Brain microvascular endothelial cell (primary cell): ENCODE measurements around the gene SHKBP1.
A peak's percentile ranks its signal among the peaks of the same experiment; 100 is the strongest.

Source experiments
- DNase-seq: peaks from one replicate; pipeline ENCODE4 v3.0.0-alpha.2; 2020
- H3K27ac ChIP-seq: fragments of 250-450 bp; sonication (Bioruptor Pico); 2 replicates; pipeline ENCODE4 v1.5.1; 2020; ENCODE audit warnings: mild to moderate bottlenecking, moderate library complexity
- H3K27me3 ChIP-seq: fragments of 250-450 bp; sonication (Bioruptor Pico); replicated peaks from 2 replicates; pipeline ENCODE4 v1.5.1; 2020; ENCODE audit warnings: mild to moderate bottlenecking
- H3K36me3 ChIP-seq: fragments of 250-450 bp; sonication (Bioruptor Pico); replicated peaks from 2 replicates; pipeline ENCODE4 v1.5.1; 2020; ENCODE audit warnings: mild to moderate bottlenecking
- H3K4me3 ChIP-seq: 2 replicates; pipeline ENCODE4 v1.5.1; 2011; ENCODE audit warnings: low read depth, mild to moderate bottlenecking, control low read depth, low read length, moderate library complexity
- CTCF ChIP-seq: IDR thresholded peaks from 2 replicates; pipeline ENCODE4 v1.5.1; 2011; ENCODE audit warnings: low read depth, mild to moderate bottlenecking, moderate library complexity, low read length, control low read depth, inconsistent platforms; ENCODE audit errors: missing control alignments
- in situ Hi-C: cut with HindIII; loops from 2 replicates; pipeline ENCODE4 v1.10.0; 2017; ENCODE audit warnings: low sequenced_read_pairs, low pct_ligation_motif_present

SHKBP1 gene

DNA sequence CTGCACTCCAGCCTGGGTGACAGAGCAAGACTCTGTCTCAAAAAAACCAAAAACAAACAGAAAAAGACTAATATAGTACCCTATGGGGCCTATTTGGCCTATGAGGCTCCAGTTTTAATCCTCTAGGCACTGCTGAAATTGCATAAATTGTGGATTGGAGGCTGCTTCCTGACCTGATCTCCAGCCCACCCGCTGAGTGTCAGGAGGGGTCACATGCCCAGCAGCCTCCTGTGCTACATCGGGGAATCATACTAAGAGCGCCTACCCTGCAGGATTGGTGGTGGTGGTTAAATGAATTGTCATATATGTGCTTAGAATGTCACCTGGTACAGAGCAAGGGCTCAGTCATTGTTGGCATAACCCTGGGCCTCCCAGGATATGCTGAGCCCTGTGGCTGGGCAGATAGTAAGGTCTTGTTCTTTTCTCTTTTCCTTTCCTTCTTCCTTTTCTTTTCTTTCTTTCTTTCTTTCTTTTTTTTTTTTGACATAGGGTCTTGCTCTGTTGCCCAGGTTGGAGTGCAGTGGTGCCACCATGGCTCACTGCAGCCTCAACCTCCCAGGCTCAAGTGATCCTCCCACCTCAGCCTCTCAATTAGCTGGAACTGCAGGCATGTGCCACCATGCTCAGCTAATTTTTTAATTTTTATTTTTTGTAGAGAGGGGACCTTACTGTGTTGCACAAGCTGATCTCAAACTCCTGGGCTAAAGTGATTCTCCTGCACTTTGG, 55.8 kb downstream of the SHKBP1 start:
- in situ Hi-C loops = no loop called here
- H3K27ac ChIP-seq = no peak overlapping the region
- H3K36me3 ChIP-seq = no peaks in the 10 kb centered on the region
- no peak overlapping the region for H3K4me3 ChIP-seq
- no peak for DNase-seq
- H3K27me3 ChIP-seq = no peaks in the 10 kb centered on the region
- TF ChIP-seq CTCF = no peak

DNA sequence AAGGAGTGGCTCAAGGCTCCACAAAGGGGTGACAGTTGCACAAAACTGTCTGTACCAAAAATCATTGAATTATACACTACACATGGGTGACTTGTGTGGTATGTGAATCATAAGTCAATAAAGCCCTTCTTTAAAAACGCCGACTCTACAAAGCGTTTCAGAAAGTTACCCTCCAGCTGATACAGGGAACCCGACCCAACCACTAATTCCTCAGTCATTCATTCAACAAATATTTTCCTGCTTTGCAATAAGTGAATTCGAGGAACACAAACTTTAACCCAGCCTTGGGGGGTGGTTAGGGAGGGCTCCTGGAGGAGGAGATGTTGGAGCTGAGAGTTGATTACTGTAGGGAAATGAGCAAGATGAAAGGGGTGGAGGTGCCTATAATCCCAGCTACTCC, 56.5 kb downstream of the SHKBP1 start:
- no peak for TF ChIP-seq CTCF
- H3K36me3 ChIP-seq = no peaks in the 10 kb centered on the region
- in situ Hi-C loops = no loop called here
- no peaks in the 10 kb centered on the region for H3K27me3 ChIP-seq
- peak; percentile 47 for DNase-seq
- no peak overlapping the region for H3K27ac ChIP-seq
- no peak overlapping the region for H3K4me3 ChIP-seq

- no peak overlapping the region for H3K27ac ChIP-seq
- H3K4me3 ChIP-seq = no peak overlapping the region
- DNase-seq = no peak
- TF ChIP-seq CTCF = no peak
- no peaks in the 10 kb centered on the region for H3K27me3 ChIP-seq
- no peaks in the 10 kb centered on the region for H3K36me3 ChIP-seq
- in situ Hi-C loops = no loop called here
Observed at GRCh38 chr19:40638327-40638726, 61.7 kb downstream of the SHKBP1 start.

DNA sequence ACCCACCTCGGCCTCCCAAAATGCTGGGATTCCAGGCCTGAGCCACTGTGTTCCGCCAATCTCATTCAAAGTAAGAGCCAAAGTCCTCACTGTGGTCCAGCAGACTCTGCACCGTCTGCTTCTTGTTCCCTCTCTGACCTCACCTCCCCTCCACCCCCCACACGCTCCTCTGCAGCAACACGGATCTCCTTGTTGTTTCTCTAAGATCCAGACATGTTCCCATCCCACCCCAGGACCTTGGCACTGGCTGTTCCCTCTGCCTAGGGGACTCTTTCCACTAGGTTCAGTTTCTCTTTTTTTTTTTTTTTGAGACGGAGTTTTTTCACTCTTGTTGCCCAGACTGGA, 62.9 kb downstream of the SHKBP1 start:
- no peak for DNase-seq
- Histone ChIP-seq H3K36me3 (no peaks in the 10 kb centered on the region), H3K27ac (no peak overlapping the region), H3K27me3 (no peaks in the 10 kb centered on the region), H3K4me3 (no peak overlapping the region)
- TF ChIP-seq CTCF = no peak
- in situ Hi-C loops = no loop called here

GRCh38 chr19:40640744-40641143, 64.1 kb downstream of the SHKBP1 start:
- H3K27me3 ChIP-seq = no peaks in the 10 kb centered on the region
- TF ChIP-seq CTCF = no peak
- in situ Hi-C loops = no loop called here
- DNase-seq = peak; percentile 18
- H3K27ac ChIP-seq = peak overlapping the region; percentile 51
- no peaks in the 10 kb centered on the region for H3K36me3 ChIP-seq
- H3K4me3 ChIP-seq = no peak overlapping the region
